Anterior cingulate cortex (tissue), 58 donors: ENCODE results near the gene PAX1.

Experiments used
- DNase-seq, 58 donors: peaks; one replicate each; lab custom pipeline; 2025; lab: John Stamatoyannopoulos, UW

The PAX1 gene

GRCh38 chr20:21702553-21703470 is 2.7 kb upstream of the PAX1 start:
- DNase-seq: peak in 34 of 58 donors; percentile 2 to 68 (median 31)

- no peak for DNase-seq
These were observed 1.6 kb upstream of the PAX1 start for GRCh38 chr20:21703717-21704407.

- no peak for DNase-seq
These were observed 767 bp upstream of the PAX1 start for GRCh38 chr20:21704408-21705385.

GRCh38 chr20:21706261-21707195 is 1.1 kb downstream of the PAX1 start:
- DNase-seq: no peak

- DNase-seq: no peak
These were observed 1.8 kb downstream of the PAX1 start for GRCh38 chr20:21707267-21707666.

- no peak for DNase-seq
These were observed 2.7 kb downstream of the PAX1 start for GRCh38 chr20:21707999-21708737.

- no peak for DNase-seq
These were observed 3.5 kb downstream of the PAX1 start for GRCh38 chr20:21708738-21709534.

- DNase-seq: no peak
These were observed 4.1 kb downstream of the PAX1 start for GRCh38 chr20:21709535-21709904.

- no peak for DNase-seq
These were observed 4.9 kb downstream of the PAX1 start for GRCh38 chr20:21710341-21710740.

GRCh38 chr20:21710863-21711431 is 5.5 kb downstream of the PAX1 start:
- DNase-seq: no peak

- no peak for DNase-seq
These were observed 7.1 kb downstream of the PAX1 start for GRCh38 chr20:21712443-21713059.

GRCh38 chr20:21713470-21713869 is 8.0 kb downstream of the PAX1 start:
- DNase-seq: no peak

- DNase-seq: no peak
These were observed 8.4 kb downstream of the PAX1 start for GRCh38 chr20:21713901-21714296.

GRCh38 chr20:21714297-21715192 is 9.1 kb downstream of the PAX1 start:
- no peak for DNase-seq

GRCh38 chr20:21715193-21715881 is 9.9 kb downstream of the PAX1 start:
- no peak for DNase-seq
